ENCODE results near the gene TCF15.

The TCF15 gene

GRCh38 chr20:600141-600540, 10.0 kb downstream of the TCF15 start (continued):
- no peak for TF ChIP-seq PATZ1 (CRISPR knock-in tag; IDR thresholded peaks at IDR 0.05; ENCODE audit: borderline replicate concordance)
- TF ChIP-seq BACH2 (CRISPR knock-in tag; IDR thresholded peaks at IDR 0.05; ENCODE audit: borderline replicate concordance), result no peak
- no peak for TF ChIP-seq TOX (CRISPR knock-in tag; IDR thresholded peaks at IDR 0.05; ENCODE audit: borderline replicate concordance)
- no peak for TF ChIP-seq PPARA (CRISPR knock-in tag; IDR thresholded peaks at IDR 0.05; ENCODE audit: borderline replicate concordance)
- TF ChIP-seq ISL1 (CRISPR knock-in tag; IDR thresholded peaks at IDR 0.05), result no peak
- TF ChIP-seq SNAI2 (CRISPR knock-in tag; IDR thresholded peaks at IDR 0.05), result no peak
- no peak for TF ChIP-seq GLIS3 (CRISPR knock-in tag; IDR thresholded peaks at IDR 0.05)
- no peak for TF ChIP-seq RARB (CRISPR knock-in tag; IDR thresholded peaks at IDR 0.05)

- TF ChIP-seq CREB5 (CRISPR knock-in tag; IDR thresholded peaks at IDR 0.05; ENCODE audit: low read depth), result no peak
- no peak for TF ChIP-seq TOX (CRISPR knock-in tag; IDR thresholded peaks at IDR 0.05; ENCODE audit: borderline replicate concordance)
- TF ChIP-seq CSDC2 (CRISPR knock-in tag; IDR thresholded peaks at IDR 0.05), result no peak
- TF ChIP-seq ARNTL (CRISPR knock-in tag; IDR thresholded peaks at IDR 0.05; ENCODE audit: borderline replicate concordance, low read depth), result no peak
- TF ChIP-seq ZNF565 (CRISPR knock-in tag; conservative IDR thresholded peaks at IDR 0.05; ENCODE audit: low read depth), result no peak
- TF ChIP-seq SNAI2 (CRISPR knock-in tag; IDR thresholded peaks at IDR 0.05), result no peak
- TF ChIP-seq ZNF8 (CRISPR knock-in tag; IDR thresholded peaks at IDR 0.05), result no peak
- TF ChIP-seq OSR1 (CRISPR knock-in tag; IDR thresholded peaks at IDR 0.05), result no peak
- TF ChIP-seq CSRNP3 (CRISPR knock-in tag; IDR thresholded peaks at IDR 0.05), result no peak
- no peak for TF ChIP-seq ESRRG (CRISPR knock-in tag; IDR thresholded peaks at IDR 0.05)
- TF ChIP-seq ISL1 (CRISPR knock-in tag; IDR thresholded peaks at IDR 0.05), result no peak
- TF ChIP-seq GLIS3 (CRISPR knock-in tag; IDR thresholded peaks at IDR 0.05), result no peak
- ATAC-seq, result no peak
These were observed 11.8 kb downstream of the TCF15 start for GRCh38 chr20:598133-598850.

GRCh38 chr20:597560-597959, 12.5 kb downstream of the TCF15 start:
- ATAC-seq, result no peak
- TF ChIP-seq GLIS3 (CRISPR knock-in tag; IDR thresholded peaks at IDR 0.05) (no peak), ESRRG (CRISPR knock-in tag; IDR thresholded peaks at IDR 0.05) (no peak), CREB5 (CRISPR knock-in tag; IDR thresholded peaks at IDR 0.05; ENCODE audit: low read depth) (no peak), ISL1 (CRISPR knock-in tag; IDR thresholded peaks at IDR 0.05) (no peak), ZNF8 (CRISPR knock-in tag; IDR thresholded peaks at IDR 0.05) (no peak), BACH2 (CRISPR knock-in tag; IDR thresholded peaks at IDR 0.05; ENCODE audit: borderline replicate concordance) (no peak), PATZ1 (CRISPR knock-in tag; IDR thresholded peaks at IDR 0.05; ENCODE audit: borderline replicate concordance) (no peak), CSDC2 (CRISPR knock-in tag; IDR thresholded peaks at IDR 0.05) (no peak), ZNF70 (CRISPR knock-in tag; IDR thresholded peaks at IDR 0.05) (no peak), TCF4 (CRISPR knock-in tag; IDR thresholded peaks at IDR 0.05; ENCODE audit: borderline replicate concordance) (no peak), ZC3H10 (CRISPR knock-in tag; IDR thresholded peaks at IDR 0.05) (no peak), CSRNP3 (CRISPR knock-in tag; IDR thresholded peaks at IDR 0.05) (no peak), POU6F1 (CRISPR knock-in tag; IDR thresholded peaks at IDR 0.05; ENCODE audit: borderline replicate concordance, low read depth) (no peak), OSR1 (CRISPR knock-in tag; IDR thresholded peaks at IDR 0.05) (no peak), TSHZ2 (CRISPR knock-in tag; IDR thresholded peaks at IDR 0.05) (no peak), TOX (CRISPR knock-in tag; IDR thresholded peaks at IDR 0.05; ENCODE audit: borderline replicate concordance) (no peak), ARNTL (CRISPR knock-in tag; IDR thresholded peaks at IDR 0.05; ENCODE audit: borderline replicate concordance, low read depth) (no peak), ZFP30 (CRISPR knock-in tag; IDR thresholded peaks at IDR 0.05) (no peak)

All from SK-N-SH treated with all-trans-retinoic acid at 6 μM for 48 hours (cell line).